HCT116 (cell line): Measurements from ENCODE around the gene HSPA12A.
A peak's percentile ranks its signal among the peaks of the same experiment; 100 is the strongest.

Source experiments
- ATF3 ChIP-seq: IDR thresholded peaks from 2 replicates; pipeline ENCODE4 v1.6.1; 2012
- CTCF ChIP-seq, 3 experiments: fragments of 200-600 bp in 1 of 3; sonication (generic) in 1 of 3; IDR thresholded peaks in 2 of 3; conservative IDR thresholded peaks in 1 of 3; 2 replicates each; pipeline ENCODE4 v1.5.1; 2012 to 2017; ENCODE audit warnings: low read depth in 2 of 3, low read length in 2 of 3, antibody characterized with exemption in 1 of 3, borderline replicate concordance in 1 of 3, control low read depth in 1 of 3, mild to moderate bottlenecking in 1 of 3, mixed read lengths in 1 of 3, mixed run types in 1 of 3, moderate library complexity in 1 of 3; ENCODE audit not compliant: insufficient read depth in 1 of 3
- EZH2 ChIP-seq: fragments of 200-600 bp; sonication (generic); IDR thresholded peaks from 2 replicates; pipeline ENCODE4 v1.6.1; 2017; ENCODE audit warnings: antibody characterized with exemption, mixed run types
- JUND ChIP-seq: IDR thresholded peaks from 2 replicates; pipeline ENCODE4 v1.6.1; 2012
- RAD21 ChIP-seq: IDR thresholded peaks from 2 replicates; pipeline ENCODE4 v1.6.1; 2012; ENCODE audit warnings: low read depth, mild to moderate bottlenecking
- REST ChIP-seq: IDR thresholded peaks from 2 replicates; pipeline ENCODE4 v1.6.1; 2012; ENCODE audit warnings: low read depth
- SIN3A ChIP-seq: IDR thresholded peaks from 2 replicates; pipeline ENCODE4 v1.6.1; 2012; ENCODE audit warnings: low read depth
- SP1 ChIP-seq: IDR thresholded peaks from 2 replicates; pipeline ENCODE4 v1.6.1; 2012; ENCODE audit warnings: low read depth
- ZFX ChIP-seq: fragments of 450-650 bp; IDR thresholded peaks from 2 replicates; pipeline ENCODE4 v1.6.1; 2017

GRCh38 chr10:116737627-116738327, 4.6 kb downstream of the HSPA12A start:
- peak in 2 of 3 experiments; percentile 58 to 68; a peak in 4 of 6 replicates for TF ChIP-seq CTCF (IDR thresholded peaks at IDR 0.05 in 2 of 3, conservative IDR thresholded peaks at IDR 0.05 in 1 of 3; ENCODE audit: borderline replicate concordance in 1 of 3, insufficient read depth in 1 of 3, low read depth in 2 of 3, low read length in 2 of 3)
- TF ChIP-seq ZFX, result no peak
- no peak for TF ChIP-seq JUND
- TF ChIP-seq SP1, result no peak
- TF ChIP-seq SIN3A, result no peak
- no peak for TF ChIP-seq RAD21
- no peak for TF ChIP-seq ATF3
- TF ChIP-seq EZH2, result no peak
- TF ChIP-seq REST, result no peak
